ENCODE measurements around the gene ATXN7L1. TPM values are rescaled to one million over a fixed set of nuclear protein-coding genes. Genes with fewer than 3 reads are reported as not detected.
A peak's percentile ranks its signal among the peaks of the same experiment; 100 is the strongest.
"Not testable (repeated sequence)": the region's sequence is repeated elsewhere in the genome, so short reads cannot be mapped to it uniquely, and the experiment has no call there.

ATXN7L1 gene
- total RNA-seq, 4 donors from 2014 or later: 30.8 to 45.8 (median 39.3) TPM

DNA sequence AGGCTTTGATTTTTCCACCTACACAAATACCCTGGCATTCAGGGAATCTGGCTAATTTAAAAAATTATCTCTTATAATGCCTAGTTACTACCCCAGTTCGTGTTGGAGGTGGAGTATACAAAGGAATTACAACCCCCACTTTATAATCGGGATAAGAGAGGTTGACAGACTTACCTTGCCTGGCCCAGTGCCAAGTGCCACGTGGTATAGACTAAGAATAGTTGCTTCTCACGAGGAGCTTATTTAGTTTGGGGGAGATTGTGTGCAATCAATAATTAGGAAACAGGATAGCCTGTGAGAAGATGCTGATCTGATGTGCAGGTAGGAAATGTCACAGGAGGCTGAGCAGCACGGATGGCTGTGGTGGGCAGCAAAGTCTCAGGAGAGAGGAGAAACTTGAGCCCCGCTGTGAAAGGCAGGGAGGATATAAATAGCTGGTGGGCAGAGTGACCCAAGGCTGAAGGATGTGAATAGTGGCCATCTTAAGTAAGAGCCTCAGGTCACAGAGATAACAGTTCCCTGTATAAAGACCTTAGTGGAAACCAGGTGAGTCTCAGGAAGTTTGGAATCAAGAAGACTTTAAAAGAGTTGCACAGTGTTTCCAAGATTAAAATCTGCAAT is 11.3 kb upstream of the ATXN7L1 start:
- Histone ChIP-seq H3K4me1 (no peaks in the 10 kb centered on the region), H3K27ac (no peak overlapping the region), H3K4me3 (no peak overlapping the region), H3K36me3 (no peaks in the 10 kb centered on the region), H3K27me3 (no peaks in the 10 kb centered on the region), H3K9me3 (no peaks in the 10 kb centered on the region)
- TF ChIP-seq, protein P1, sequence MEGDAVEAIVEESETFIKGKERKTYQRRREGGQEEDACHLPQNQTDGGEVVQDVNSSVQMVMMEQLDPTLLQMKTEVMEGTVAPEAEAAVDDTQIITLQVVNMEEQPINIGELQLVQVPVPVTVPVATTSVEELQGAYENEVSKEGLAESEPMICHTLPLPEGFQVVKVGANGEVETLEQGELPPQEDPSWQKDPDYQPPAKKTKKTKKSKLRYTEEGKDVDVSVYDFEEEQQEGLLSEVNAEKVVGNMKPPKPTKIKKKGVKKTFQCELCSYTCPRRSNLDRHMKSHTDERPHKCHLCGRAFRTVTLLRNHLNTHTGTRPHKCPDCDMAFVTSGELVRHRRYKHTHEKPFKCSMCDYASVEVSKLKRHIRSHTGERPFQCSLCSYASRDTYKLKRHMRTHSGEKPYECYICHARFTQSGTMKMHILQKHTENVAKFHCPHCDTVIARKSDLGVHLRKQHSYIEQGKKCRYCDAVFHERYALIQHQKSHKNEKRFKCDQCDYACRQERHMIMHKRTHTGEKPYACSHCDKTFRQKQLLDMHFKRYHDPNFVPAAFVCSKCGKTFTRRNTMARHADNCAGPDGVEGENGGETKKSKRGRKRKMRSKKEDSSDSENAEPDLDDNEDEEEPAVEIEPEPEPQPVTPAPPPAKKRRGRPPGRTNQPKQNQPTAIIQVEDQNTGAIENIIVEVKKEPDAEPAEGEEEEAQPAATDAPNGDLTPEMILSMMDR (IDR thresholded peaks at IDR 0.05): no peak
- no peak for TF ChIP-seq POLR2A (IDR thresholded peaks at IDR 0.05)
- DNase-seq: peak in 1 of 3 donors; percentile 51

DNA sequence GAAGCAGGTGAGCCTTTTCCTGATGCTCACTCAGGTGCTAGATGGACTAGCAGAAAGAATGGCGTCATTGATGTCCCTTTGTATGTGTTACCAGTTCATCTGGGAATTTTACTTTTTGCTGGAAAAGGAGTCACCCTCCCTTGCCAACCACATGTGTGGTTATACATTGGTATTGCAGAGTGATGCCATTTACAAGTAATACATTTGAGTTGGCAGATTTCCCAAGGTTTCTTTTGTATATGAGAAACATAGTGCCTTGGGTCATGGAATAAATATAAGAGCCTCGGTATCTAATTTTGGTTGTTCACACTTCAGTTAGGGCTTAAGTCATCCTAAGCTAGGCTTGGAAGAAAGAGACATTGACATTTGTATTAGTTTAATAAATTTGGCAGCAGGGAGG is 10.4 kb upstream of the ATXN7L1 start:
- Histone ChIP-seq H3K36me3 (no peaks in the 10 kb centered on the region), H3K27me3 (no peaks in the 10 kb centered on the region), H3K4me1 (no peaks in the 10 kb centered on the region), H3K4me3 (no peak overlapping the region), H3K27ac (no peak overlapping the region), H3K9me3 (no peaks in the 10 kb centered on the region)
- no peak for DNase-seq
- TF ChIP-seq POLR2A (IDR thresholded peaks at IDR 0.05): no peak
- TF ChIP-seq, protein P1 (IDR thresholded peaks at IDR 0.05): no peak

DNA sequence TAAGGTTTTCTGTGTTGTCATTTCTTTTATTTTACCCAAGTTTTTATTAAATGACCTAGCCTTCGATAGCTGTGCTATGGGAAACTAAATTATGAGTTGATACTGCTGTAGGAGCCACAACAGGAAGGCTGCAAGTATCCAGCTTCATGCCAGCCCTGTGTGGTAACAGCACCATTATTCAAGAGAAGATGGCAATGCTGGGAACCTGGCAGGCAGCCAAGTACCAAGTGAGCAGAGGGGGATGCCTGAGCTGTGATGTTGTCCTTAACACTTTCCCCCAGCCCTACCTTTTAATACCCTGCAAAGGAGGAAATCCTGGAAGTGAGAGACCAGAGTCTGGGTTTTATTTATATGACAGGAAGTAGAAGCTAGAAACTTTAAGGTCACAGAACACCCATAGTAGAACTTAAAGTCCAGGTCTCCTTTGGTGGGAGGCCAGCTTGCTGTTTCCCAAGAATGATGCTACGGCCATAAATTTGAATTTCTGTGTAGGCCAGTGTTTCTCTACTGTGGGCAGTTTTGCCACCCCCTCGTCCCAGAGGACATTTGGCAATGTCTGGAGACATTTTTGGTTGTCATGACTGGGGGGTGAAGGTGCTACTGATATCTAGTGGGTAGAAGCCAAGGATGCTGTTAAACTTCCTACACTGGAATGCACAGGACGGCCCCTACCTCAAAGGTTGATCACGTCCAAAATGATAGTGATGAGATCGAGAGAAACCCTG is 9.2 kb upstream of the ATXN7L1 start:
- no peaks in the 10 kb centered on the region for H3K9me3 ChIP-seq
- no peak for DNase-seq
- H3K27me3 ChIP-seq: no peaks in the 10 kb centered on the region
- TF ChIP-seq, protein P1 (IDR thresholded peaks at IDR 0.05): no peak
- TF ChIP-seq POLR2A (IDR thresholded peaks at IDR 0.05): no peak
- no peaks in the 10 kb centered on the region for H3K36me3 ChIP-seq
- H3K27ac ChIP-seq: no peak overlapping the region
- H3K4me1 ChIP-seq: peaks cover 0 to 8% (median 0%) of the 10 kb centered on the region in 4 donors
- H3K4me3 ChIP-seq: no peak overlapping the region

DNA sequence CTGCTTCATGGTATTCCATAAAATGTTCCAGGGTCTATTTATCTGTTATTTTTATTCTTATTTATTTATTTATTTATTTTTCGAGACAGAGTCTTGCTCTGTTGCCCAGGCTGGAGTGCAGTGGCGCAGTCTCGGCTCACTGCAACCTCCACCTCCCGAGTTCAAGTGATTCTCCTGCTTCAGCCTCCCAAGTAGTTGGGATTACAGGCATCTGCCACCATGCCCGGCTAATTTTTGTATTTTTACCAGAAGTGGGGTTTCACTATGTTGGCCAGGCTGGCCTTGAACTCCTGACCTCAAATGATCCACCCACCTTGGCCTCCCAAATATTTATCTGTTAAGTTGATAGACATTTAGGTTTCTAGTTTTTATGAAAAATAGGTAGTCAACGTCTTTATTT is 6.8 kb upstream of the ATXN7L1 start:
- H3K27me3 ChIP-seq, H3K4me3 ChIP-seq, DNase-seq, H3K9me3 ChIP-seq, H3K27ac ChIP-seq, H3K36me3 ChIP-seq: not testable (repeated sequence)
- peaks cover 0 to 24% (median 0%) of the 10 kb centered on the region in 4 donors for H3K4me1 ChIP-seq

DNA sequence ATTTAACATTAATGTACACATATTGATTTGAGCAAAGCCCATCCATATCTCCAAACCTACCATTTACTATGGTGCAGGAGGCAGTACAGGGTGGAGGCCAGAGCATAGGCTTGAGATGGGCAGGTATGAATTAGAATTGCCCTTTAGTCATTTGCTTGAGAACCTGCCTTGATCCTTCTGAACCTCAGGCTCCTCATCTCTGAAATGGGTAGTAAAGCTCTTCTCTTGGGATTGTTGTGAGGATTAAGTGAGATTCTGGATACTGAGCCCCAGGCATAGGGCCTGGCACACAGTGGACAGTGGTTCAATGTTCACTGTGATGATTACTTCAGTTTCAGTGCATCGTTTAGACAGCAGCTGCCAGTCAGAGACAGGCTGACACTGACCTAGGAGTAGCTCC is 5.0 kb upstream of the ATXN7L1 start:
- Histone ChIP-seq H3K27ac (no peak overlapping the region), H3K4me1 (peaks cover 0 to 27% (median 0%) of the 10 kb centered on the region in 4 donors), H3K36me3 (no peaks in the 10 kb centered on the region), H3K27me3 (no peaks in the 10 kb centered on the region), H3K9me3 (no peaks in the 10 kb centered on the region), H3K4me3 (no peak overlapping the region)
- TF ChIP-seq, protein P1 (IDR thresholded peaks at IDR 0.05): no peak
- TF ChIP-seq POLR2A (IDR thresholded peaks at IDR 0.05): no peak
- DNase-seq: no peak

DNA sequence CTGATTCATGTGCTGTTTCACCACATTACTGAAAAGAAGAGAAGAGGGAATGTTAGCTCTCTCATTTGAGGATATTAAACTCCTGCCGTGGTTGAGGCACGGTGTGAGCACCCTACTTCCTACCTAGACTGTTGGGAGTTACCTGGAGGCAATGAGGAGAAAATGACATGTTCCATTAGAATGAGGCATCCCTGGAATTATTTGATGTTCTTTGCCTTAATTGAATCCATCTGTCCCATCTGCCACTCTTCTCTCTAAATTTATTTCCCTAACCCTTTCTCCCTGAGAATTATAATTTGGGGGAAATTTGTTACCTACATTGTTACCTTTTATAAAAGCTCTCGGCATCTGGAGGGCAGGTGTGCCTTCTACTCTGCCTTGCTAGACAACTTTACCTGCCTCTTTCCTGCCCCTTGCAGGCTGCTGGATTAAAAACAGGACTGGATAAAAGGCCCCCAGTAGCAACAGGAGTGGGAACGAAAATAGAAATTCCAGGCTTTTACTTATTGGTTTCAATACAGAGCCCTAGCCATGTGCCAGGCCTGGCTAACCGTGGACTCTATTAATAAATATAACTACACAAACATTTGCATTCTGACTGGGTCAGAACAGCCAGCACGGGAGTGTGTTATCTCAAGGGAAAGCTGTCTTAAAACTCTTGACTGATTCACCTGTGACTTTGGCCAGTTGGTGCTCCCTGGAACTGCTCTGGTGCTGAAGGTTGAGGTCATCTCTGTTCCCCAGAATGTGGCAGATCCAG is 4.4 kb upstream of the ATXN7L1 start:
- TF ChIP-seq POLR2A (IDR thresholded peaks at IDR 0.05): no peak
- TF ChIP-seq, protein P1 (IDR thresholded peaks at IDR 0.05): no peak
- Histone ChIP-seq H3K9me3 (no peaks in the 10 kb centered on the region), H3K36me3 (no peaks in the 10 kb centered on the region), H3K4me3 (no peak overlapping the region), H3K27me3 (no peaks in the 10 kb centered on the region), H3K27ac (no peak overlapping the region), H3K4me1 (peaks cover 0 to 27% (median 0%) of the 10 kb centered on the region in 4 donors)
- no peak for DNase-seq

Measured in Peyer's patch (tissue), 4 donors.